Measurements from ENCODE around the gene SSX2. TPM values are rescaled to one million over a fixed set of nuclear protein-coding genes. Genes with fewer than 3 reads are reported as not detected.
"Not testable (repeated sequence)": the region's sequence is repeated elsewhere in the genome, so short reads cannot be mapped to it uniquely, and the experiment has no call there.

SSX2 gene, protein sequence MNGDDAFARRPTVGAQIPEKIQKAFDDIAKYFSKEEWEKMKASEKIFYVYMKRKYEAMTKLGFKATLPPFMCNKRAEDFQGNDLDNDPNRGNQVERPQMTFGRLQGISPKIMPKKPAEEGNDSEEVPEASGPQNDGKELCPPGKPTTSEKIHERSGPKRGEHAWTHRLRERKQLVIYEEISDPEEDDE
- total RNA-seq (not detected), polyA plus RNA-seq (ENCODE audit: insufficient read length in 6 of 6) (not detected)
- long read RNA-seq, donor 1 = 0 reads
- long read RNA-seq, donor 2 = 0 reads
- long read RNA-seq, donor 3 = 0 reads
- long read RNA-seq, donor 4 = 0 reads
- long read RNA-seq, donor 5 = 0 reads
- long read RNA-seq, donor 6 = 0 reads
- long read RNA-seq, donor 7 = 0 reads
- long read RNA-seq, donor 8 = 0 reads
- long read RNA-seq, donor 9 = 0 reads
- long read RNA-seq, donor 10 = 0 reads
- long read RNA-seq, donor 11 = 0 reads
- long read RNA-seq, donor 12 = 0 reads

- H3K36me3 ChIP-seq; intact Hi-C loops (cut with DNase I); H3K27ac ChIP-seq; ATAC-seq; H3K4me1 ChIP-seq; H3K4me3 ChIP-seq; DNase-seq; H3K9me3 ChIP-seq; H3K27me3 ChIP-seq: not testable (repeated sequence)
Observed at GRCh38 chrX:52707078-52707477, at the start of gene SSX2. SSX2 (minus strand) TSS chrX:52707178; CDS start chrX:52705749, 1,429 bp downstream.

GRCh38 chrX:52750952-52751351, 44.0 kb upstream of the SSX2 start, which contains the start of gene SSX2B:
SSX2B (plus strand) TSS chrX:52751252; CDS start chrX:52752681, 1,429 bp downstream.
- H3K4me1 ChIP-seq; ATAC-seq; H3K27me3 ChIP-seq; intact Hi-C loops (cut with DNase I); H3K27ac ChIP-seq; H3K9me3 ChIP-seq; H3K36me3 ChIP-seq; H3K4me3 ChIP-seq; DNase-seq: not testable (repeated sequence)

DNA sequence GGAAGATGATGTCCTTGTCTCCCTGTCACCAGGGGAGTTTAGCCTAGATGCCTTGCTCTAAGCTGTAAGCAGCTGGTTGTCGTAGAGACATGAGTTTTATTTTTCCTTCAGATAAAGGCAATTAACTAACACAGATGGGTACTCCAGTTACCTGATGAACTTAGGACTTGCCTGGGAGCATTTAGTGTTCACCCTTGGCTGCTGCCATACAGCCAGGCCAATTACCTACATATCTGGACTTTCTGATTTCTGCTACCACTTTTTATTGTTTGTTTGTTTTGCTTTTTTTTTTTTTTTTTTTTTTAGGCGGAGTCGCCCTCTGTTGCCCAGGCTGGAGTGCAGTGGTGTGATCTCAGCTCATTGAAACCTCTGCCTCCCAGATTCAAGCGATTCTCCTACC, 14.9 kb downstream of the SSX2 start:
- DNase-seq; intact Hi-C loops (cut with DNase I); ATAC-seq; H3K9me3 ChIP-seq; H3K27ac ChIP-seq; H3K36me3 ChIP-seq; H3K27me3 ChIP-seq; H3K4me3 ChIP-seq; H3K4me1 ChIP-seq: not testable (repeated sequence)

- H3K9me3 ChIP-seq; H3K4me3 ChIP-seq; DNase-seq; H3K36me3 ChIP-seq; intact Hi-C loops (cut with DNase I); H3K27ac ChIP-seq; ATAC-seq; H3K4me1 ChIP-seq; H3K27me3 ChIP-seq: not testable (repeated sequence)
Observed at GRCh38 chrX:52662218-52662617, 44.8 kb downstream of the SSX2 start.

GRCh38 chrX:52655475-52655874, 51.5 kb downstream of the SSX2 start:
- H3K4me1 ChIP-seq; H3K36me3 ChIP-seq; H3K4me3 ChIP-seq; H3K9me3 ChIP-seq; DNase-seq; H3K27me3 ChIP-seq; H3K27ac ChIP-seq; ATAC-seq; intact Hi-C loops (cut with DNase I): not testable (repeated sequence)

GRCh38 chrX:52654800-52655199, 52.2 kb downstream of the SSX2 start, which contains the start of gene SSX7:
SSX7 (minus strand) TSS chrX:52654900; CDS start chrX:52653472, 1,428 bp downstream.
- intact Hi-C loops (cut with DNase I); H3K4me3 ChIP-seq; H3K27me3 ChIP-seq; ATAC-seq; H3K36me3 ChIP-seq; H3K4me1 ChIP-seq; DNase-seq; H3K27ac ChIP-seq; H3K9me3 ChIP-seq: not testable (repeated sequence)

DNA sequence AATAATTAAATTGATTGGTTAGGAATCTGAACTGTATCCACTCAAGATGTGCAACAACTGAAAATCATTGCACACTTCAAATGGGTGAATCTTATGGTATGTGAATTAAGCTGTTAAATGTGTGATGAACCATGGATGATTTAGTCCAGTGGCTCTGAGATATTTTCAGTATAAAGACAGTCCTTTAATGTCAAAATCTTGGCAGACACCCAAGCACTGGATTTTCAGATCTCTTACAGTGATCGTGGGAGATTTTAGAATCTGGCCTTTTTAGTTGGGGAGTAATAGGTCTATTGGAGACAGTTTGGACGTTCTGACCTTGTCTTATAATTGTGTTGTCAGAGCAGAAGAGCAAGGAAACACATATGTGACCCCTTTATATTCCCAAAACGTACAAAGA, 56.3 kb downstream of the SSX2 start:
- DNase-seq; H3K9me3 ChIP-seq; H3K36me3 ChIP-seq; H3K4me1 ChIP-seq; H3K4me3 ChIP-seq; H3K27ac ChIP-seq; H3K27me3 ChIP-seq; ATAC-seq; intact Hi-C loops (cut with DNase I): not testable (repeated sequence)

GRCh38 chrX:52648956-52649355, 58.0 kb downstream of the SSX2 start:
- H3K27ac ChIP-seq; intact Hi-C loops (cut with DNase I); H3K9me3 ChIP-seq; ATAC-seq; H3K4me3 ChIP-seq; DNase-seq; H3K36me3 ChIP-seq; H3K4me1 ChIP-seq; H3K27me3 ChIP-seq: not testable (repeated sequence)

Other genes starting within 250 kb of the SSX2 start
- not detected for gene XAGE1A, start 211.4 kb downstream of the SSX2 start, total RNA-seq
- gene XAGE1A, start 211.4 kb downstream of the SSX2 start, polyA plus RNA-seq (ENCODE audit: insufficient read length in 6 of 6) = not detected
- gene XAGE1B, start 190.1 kb downstream of the SSX2 start, total RNA-seq = under 1 TPM in 1 of 2 donors, not detected in 1; 0.68 TPM
- gene XAGE1B, start 190.1 kb downstream of the SSX2 start, polyA plus RNA-seq (ENCODE audit: insufficient read length in 6 of 6) = not detected
- not detected for gene SSX7, start 52.3 kb downstream of the SSX2 start, total RNA-seq
- gene SSX7, start 52.3 kb downstream of the SSX2 start, polyA plus RNA-seq (ENCODE audit: insufficient read length in 6 of 6) = not detected
- gene SSX2B, start 44.1 kb upstream of the SSX2 start, total RNA-seq = not detected
- under 1 TPM in 1 of 6 donors, not detected in 5; 0.17 TPM for gene SSX2B, start 44.1 kb upstream of the SSX2 start, polyA plus RNA-seq (ENCODE audit: insufficient read length in 6 of 6)
- gene SPANXN5, start 90.2 kb upstream of the SSX2 start, total RNA-seq = not detected
- not detected for gene SPANXN5, start 90.2 kb upstream of the SSX2 start, polyA plus RNA-seq (ENCODE audit: insufficient read length in 6 of 6)
- not detected for gene XAGE5, start 104.1 kb upstream of the SSX2 start, total RNA-seq
- not detected for gene XAGE5, start 104.1 kb upstream of the SSX2 start, polyA plus RNA-seq (ENCODE audit: insufficient read length in 6 of 6)
- gene XAGE3, start 160.9 kb upstream of the SSX2 start, total RNA-seq = not detected
- gene XAGE3, start 160.9 kb upstream of the SSX2 start, polyA plus RNA-seq (ENCODE audit: insufficient read length in 6 of 6) = not detected
- 10 to 100 TPM; 11.2 to 11.4 TPM for gene FAM156B, start 190.2 kb upstream of the SSX2 start, total RNA-seq
- 10 to 100 TPM; 22.5 to 31.7 (median 24.2) TPM for gene FAM156B, start 190.2 kb upstream of the SSX2 start, polyA plus RNA-seq (ENCODE audit: insufficient read length in 6 of 6)

Measured in left lung (tissue), 14 donors.